Measurements from ENCODE around the gene LETMD1.

Gene LETMD1

DNA sequence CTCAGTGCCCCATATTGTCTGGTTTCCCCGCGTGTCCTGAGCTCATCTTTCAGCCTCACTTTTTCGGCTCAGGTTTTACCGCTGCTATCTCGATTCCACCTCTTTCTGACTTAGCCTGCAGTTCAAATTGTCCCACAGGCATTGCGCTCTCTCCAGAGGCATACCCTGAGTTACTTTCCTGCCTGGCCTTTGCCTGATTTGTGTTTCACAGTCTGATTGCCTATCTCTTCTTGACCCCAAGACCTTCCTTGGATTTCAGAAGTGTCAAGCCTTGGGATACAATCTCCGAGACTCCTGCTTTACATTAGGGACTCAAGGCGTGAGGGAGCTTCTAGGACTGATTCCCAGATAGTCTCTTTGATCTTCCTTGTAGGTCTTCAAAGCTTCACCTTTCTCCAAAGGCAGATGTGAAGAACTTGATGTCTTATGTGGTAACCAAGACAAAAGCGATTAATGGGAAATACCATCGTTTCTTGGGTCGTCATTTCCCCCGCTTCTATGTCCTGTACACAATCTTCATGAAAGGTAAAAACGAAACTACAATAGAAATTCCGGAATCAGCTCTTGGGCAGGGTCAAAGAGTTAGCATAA, 629 bp downstream of the LETMD1 start:
- ATAC-seq, result no peak
- H3K4me1 Mint-ChIP-seq, result peaks cover 37% of the 10 kb centered on the region
- H3K27me3 Mint-ChIP-seq, result peaks cover 2% of the 10 kb centered on the region
- peaks cover 35% of the 10 kb centered on the region for H3K36me3 Mint-ChIP-seq (ENCODE audit: low read depth)
- no peak for DNase-seq
- H3K27ac Mint-ChIP-seq, result peak overlapping the region; percentile 98
- peak overlapping the region; percentile 100 for H3K4me3 Mint-ChIP-seq
- H3K9me3 Mint-ChIP-seq, result no peaks in the 10 kb centered on the region

DNA sequence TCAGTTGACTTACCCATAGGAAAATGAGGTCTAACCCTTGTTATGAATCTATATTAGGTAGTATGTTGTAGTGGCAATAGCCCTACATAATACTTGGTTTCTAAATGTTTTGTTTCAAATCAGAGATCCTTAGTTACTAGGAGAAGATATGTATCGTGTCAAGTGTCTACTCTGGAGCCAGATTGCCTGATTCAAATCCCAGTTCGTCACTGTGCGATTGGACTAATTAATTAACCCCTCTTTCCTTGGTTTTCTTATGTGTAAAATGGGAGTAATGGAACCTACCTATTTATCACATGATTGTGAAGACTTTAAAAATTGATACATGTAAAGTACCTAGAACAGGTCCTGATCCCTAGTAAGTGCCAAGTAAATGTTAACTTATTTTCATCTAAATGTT, 1.4 kb downstream of the LETMD1 start:
- H3K27me3 Mint-ChIP-seq, result peaks cover 2% of the 10 kb centered on the region
- peak overlapping the region; percentile 98 for H3K27ac Mint-ChIP-seq
- peaks cover 37% of the 10 kb centered on the region for H3K4me1 Mint-ChIP-seq
- ATAC-seq, result no peak
- H3K36me3 Mint-ChIP-seq (ENCODE audit: low read depth), result peaks cover 40% of the 10 kb centered on the region
- H3K4me3 Mint-ChIP-seq, result peak overlapping the region; percentile 100
- DNase-seq, result no peak
- no peaks in the 10 kb centered on the region for H3K9me3 Mint-ChIP-seq

DNA sequence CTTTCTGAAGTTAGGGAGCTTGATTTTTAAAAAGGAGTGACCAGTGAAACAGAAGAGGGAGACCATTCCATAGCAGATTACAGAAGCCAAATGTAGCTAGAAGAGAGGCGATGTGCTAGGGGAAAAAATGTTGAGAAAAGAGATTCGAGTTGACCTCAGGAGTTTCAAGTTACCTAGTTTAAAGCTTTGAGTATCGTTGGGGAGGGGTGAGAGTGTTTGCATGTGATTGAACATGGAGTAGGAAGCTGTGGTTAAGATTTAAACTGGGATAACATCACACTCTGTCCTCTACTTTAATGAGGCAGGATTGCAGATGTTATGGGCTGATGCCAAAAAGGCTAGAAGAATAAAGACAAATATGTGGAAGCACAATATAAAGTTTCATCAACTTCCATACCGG, 3.7 kb downstream of the LETMD1 start:
- H3K27ac Mint-ChIP-seq, result peak overlapping the region; percentile 3

DNA sequence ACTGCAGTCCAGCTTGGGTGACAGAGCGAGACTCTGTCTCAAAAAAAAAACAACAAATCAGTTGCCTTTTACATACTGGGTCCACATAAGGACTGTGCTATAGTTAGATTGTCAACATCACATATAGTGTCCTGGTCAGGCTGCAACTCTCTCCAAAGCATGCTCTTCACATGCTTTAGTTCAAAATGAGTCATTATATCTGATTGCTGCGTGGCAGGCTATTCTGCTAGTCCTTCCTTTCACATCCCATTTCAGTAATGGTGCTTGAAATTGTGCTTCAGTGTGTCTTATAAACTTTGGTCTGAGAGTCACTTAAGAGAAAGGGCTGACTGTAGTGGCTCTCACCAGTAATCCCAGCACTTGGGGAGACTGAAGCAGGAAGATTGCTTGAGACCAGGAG, 6.9 kb downstream of the LETMD1 start:
- no peaks in the 10 kb centered on the region for H3K27me3 Mint-ChIP-seq
- peaks cover 53% of the 10 kb centered on the region for H3K36me3 Mint-ChIP-seq (ENCODE audit: low read depth)
- no peak overlapping the region for H3K27ac Mint-ChIP-seq

More for the DNA sequence above, 3.7 kb downstream of the LETMD1 start:
- Mint-ChIP-seq H3K4me1 (peaks cover 35% of the 10 kb centered on the region), H3K4me3 (no peak overlapping the region), H3K9me3 (no peaks in the 10 kb centered on the region), H3K27me3 (peaks cover 2% of the 10 kb centered on the region), H3K36me3 (ENCODE audit: low read depth) (peaks cover 51% of the 10 kb centered on the region)
- ATAC-seq (no peak), DNase-seq (no peak)

DNA sequence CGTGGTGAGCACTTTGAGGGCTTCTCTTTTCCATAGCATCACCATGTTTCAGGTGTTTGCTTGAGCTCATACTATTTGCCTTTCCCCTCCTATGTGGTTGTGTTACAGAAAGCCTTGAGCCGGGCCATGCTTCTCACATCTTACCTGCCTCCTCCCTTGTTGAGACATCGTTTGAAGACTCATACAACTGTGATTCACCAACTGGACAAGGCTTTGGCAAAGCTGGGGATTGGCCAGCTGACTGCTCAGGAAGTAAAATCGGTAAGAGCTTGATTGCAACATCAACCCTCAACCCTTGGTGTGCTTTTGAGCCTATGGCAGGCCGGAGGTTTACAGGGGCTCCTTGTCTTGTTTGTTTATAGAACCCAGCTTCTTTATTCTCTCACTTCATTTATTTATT, 8.1 kb downstream of the LETMD1 start:
- no peaks in the 10 kb centered on the region for H3K27me3 Mint-ChIP-seq
- no peaks in the 10 kb centered on the region for H3K9me3 Mint-ChIP-seq
- no peak overlapping the region for H3K4me3 Mint-ChIP-seq
- H3K27ac Mint-ChIP-seq, result no peak overlapping the region
- H3K4me1 Mint-ChIP-seq, result peaks cover 6% of the 10 kb centered on the region
- peaks cover 56% of the 10 kb centered on the region for H3K36me3 Mint-ChIP-seq (ENCODE audit: low read depth)
- DNase-seq (no peak), ATAC-seq (no peak)

More for the DNA sequence above, 6.9 kb downstream of the LETMD1 start:
- Mint-ChIP-seq H3K4me1 (peaks cover 9% of the 10 kb centered on the region), H3K9me3 (no peaks in the 10 kb centered on the region), H3K4me3 (no peak overlapping the region)
- no peak for ATAC-seq
- no peak for DNase-seq

DNA sequence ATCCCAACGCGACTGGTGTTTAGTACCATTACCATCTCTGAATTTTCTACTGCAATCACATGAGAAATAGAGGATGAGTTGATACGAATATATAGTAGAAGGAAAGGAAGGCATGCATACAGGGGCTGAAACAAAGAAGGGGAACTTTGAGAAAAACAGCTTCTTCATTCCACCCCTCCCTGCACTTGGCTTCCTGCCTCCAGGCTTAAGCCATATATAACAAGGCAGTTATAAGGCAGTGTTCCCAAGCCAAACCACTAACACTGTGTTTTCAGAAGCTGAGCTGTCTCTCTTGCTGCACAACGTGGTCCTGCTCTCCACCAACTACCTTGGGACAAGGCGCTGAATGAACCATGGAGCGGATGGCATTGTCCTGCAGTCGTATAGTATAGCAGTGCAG, 11.0 kb downstream of the LETMD1 start:
- ATAC-seq, result no peak
- Mint-ChIP-seq H3K4me3 (no peak overlapping the region), H3K27me3 (no peaks in the 10 kb centered on the region), H3K9me3 (no peaks in the 10 kb centered on the region), H3K4me1 (no peaks in the 10 kb centered on the region), H3K36me3 (ENCODE audit: low read depth) (peaks cover 42% of the 10 kb centered on the region), H3K27ac (no peak overlapping the region)
- no peak for DNase-seq

DNA sequence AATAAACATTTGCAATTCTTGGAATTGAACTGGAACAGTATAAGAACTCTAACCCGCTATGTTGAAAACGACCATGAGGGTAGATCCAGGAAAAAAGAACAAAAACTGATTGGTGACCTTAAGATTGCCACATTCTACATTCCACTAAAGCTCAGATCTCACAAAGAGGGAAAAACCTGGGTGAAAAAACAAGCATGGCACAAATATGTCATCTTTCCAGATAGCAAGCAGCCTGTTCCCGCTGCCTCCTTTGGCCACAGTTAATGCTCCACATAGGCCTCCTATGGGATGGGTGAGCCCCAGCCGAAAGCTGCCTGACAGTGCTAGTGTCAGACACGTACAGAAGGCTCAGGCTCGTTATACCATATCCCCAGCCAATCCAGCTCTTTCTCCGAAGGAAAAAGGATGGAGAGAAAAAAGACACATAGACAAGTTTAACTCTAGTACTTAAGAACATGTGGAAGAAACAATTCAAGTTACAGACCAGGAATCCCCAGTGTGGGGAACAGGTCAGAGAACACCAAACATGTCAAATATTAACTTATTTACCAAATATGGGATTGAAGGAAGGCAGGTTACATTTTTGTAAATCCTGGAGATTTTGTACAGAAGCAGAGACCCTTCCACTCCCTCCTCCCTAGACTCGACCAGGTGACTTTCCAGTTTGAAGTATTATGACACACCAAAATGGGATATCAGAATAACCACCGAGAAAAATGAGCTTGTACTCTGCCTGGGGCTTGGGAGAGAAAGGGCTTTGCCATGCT, 14.7 kb downstream of the LETMD1 start:
- peaks cover 26% of the 10 kb centered on the region for H3K36me3 Mint-ChIP-seq (ENCODE audit: low read depth)

DNA sequence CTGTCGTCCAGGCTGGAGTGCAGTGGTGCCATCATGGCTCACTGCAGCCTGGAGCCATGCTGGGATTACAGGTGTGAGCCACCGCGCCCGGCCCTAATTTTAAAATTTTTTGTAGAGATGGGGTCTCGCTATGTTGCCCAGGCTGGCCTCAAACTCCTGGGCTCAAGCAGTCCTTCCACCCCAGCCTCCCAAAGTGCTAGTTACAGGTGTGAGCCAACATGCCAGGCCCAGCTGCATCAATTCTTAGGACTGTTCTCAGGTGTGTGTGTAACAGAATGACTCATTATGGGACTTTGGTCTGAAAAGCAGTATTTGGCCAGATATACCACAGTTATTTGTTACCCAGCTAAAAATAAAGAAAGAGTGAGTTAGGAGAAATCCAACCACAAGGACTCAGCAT, 17.4 kb downstream of the LETMD1 start:
- no peak overlapping the region for H3K27ac Mint-ChIP-seq

More for the DNA sequence above, 14.7 kb downstream of the LETMD1 start:
- DNase-seq, result no peak
- Mint-ChIP-seq H3K27ac (no peak overlapping the region), H3K27me3 (no peaks in the 10 kb centered on the region), H3K4me3 (no peak overlapping the region), H3K9me3 (no peaks in the 10 kb centered on the region), H3K4me1 (peaks cover 4% of the 10 kb centered on the region)
- ATAC-seq, result no peak

DNA sequence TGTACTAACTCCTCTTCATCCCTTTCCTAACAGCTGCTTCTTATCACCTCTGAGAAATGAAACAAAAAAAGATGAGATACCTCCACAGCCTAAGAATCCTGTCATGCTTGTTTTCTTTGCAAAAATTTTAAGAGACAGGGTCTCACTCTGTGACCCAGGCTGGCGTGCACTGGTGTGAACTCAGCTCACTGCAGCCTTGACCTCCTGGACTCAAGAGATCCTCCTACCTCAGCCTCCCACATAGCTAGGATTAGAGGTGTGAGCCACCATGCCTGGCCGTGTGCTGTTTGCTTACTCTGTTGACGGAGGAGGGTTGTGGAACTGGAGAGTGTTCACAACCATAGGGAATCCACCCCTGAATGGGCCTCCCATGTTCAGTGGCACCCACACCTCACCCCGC, 19.1 kb downstream of the LETMD1 start:
- H3K27me3 Mint-ChIP-seq, result no peaks in the 10 kb centered on the region
- DNase-seq, result no peak
- H3K4me1 Mint-ChIP-seq, result peaks cover 6% of the 10 kb centered on the region
- no peaks in the 10 kb centered on the region for H3K9me3 Mint-ChIP-seq
- H3K27ac Mint-ChIP-seq, result no peak overlapping the region
- H3K4me3 Mint-ChIP-seq, result no peak overlapping the region
- no peak for ATAC-seq
- H3K36me3 Mint-ChIP-seq (ENCODE audit: low read depth), result peaks cover 11% of the 10 kb centered on the region

More for the DNA sequence above, 17.4 kb downstream of the LETMD1 start:
- Mint-ChIP-seq H3K4me3 (no peak overlapping the region), H3K27me3 (no peaks in the 10 kb centered on the region), H3K36me3 (ENCODE audit: low read depth) (peaks cover 9% of the 10 kb centered on the region), H3K4me1 (peaks cover 6% of the 10 kb centered on the region), H3K9me3 (no peaks in the 10 kb centered on the region)
- no peak for DNase-seq
- ATAC-seq, result no peak

DNA sequence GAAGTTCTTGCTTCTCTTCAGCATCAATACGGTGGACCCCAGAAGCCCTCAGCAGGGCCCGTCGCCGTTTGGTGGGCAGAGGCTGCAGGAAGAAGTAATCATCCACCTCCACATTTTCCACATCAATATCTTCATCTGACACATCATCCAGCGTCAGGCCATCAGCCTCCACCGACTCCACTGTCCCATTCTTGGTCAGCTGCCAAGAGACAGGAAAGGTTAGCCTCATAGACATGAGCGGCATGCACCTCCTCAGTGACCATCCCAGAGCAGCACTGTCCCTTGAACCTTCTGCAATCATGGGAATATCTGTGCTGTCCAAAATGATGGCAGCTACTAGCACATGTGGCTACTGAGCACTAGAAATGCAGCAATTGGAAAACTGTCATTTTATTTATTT, 19.6 kb downstream of the LETMD1 start:
- peaks cover 11% of the 10 kb centered on the region for H3K36me3 Mint-ChIP-seq (ENCODE audit: low read depth)
- no peaks in the 10 kb centered on the region for H3K9me3 Mint-ChIP-seq
- no peaks in the 10 kb centered on the region for H3K27me3 Mint-ChIP-seq
- ATAC-seq (no peak), DNase-seq (no peak)
- peaks cover 6% of the 10 kb centered on the region for H3K4me1 Mint-ChIP-seq
- no peak overlapping the region for H3K4me3 Mint-ChIP-seq
- H3K27ac Mint-ChIP-seq, result no peak overlapping the region

DNA sequence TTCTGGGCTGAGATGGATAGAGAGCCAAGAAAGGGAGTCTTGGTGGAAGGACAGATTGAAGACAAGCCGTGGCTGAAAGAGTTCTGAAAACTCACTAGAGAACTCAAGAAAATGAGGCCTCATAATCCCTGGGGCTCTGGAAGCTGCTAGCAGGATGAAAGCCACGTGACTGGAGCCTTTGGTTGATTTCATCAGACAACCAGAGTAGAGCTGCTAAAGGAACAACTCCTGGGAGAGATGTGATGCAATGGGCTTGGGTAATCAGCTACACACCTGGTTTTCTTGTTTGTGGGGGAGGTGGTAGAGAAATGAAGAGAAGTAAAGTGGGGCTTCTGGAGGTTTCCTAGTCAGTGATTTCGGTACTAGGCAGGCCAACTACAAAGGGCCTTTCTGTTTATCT, 21.9 kb downstream of the LETMD1 start:
- Mint-ChIP-seq H3K36me3 (ENCODE audit: low read depth) (peaks cover 19% of the 10 kb centered on the region), H3K27ac (peak overlapping the region; percentile 31), H3K4me1 (peaks cover 6% of the 10 kb centered on the region), H3K27me3 (no peaks in the 10 kb centered on the region), H3K9me3 (no peaks in the 10 kb centered on the region), H3K4me3 (no peak overlapping the region)
- no peak for ATAC-seq
- no peak for DNase-seq

DNA sequence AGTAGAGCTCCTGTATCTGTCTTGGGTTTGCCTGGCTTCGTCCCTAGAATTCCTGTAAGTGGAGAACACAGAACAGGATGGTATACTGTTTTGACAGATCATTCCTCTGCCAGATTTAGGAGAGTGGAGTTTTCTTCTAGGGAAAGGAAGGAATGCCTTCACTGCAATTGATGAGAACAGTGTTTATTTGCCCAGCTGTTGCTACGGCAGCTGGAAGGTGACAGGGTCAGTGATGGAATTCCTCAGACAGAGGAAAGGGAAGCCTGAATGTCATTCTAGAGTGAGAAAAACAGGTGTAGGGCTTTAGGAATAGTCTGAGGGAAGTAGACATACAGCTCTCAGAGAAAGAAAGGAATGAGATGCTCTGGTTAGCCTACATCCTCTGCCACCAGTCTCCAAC, 23.5 kb downstream of the LETMD1 start:
- H3K9me3 Mint-ChIP-seq, result no peaks in the 10 kb centered on the region
- no peak overlapping the region for H3K4me3 Mint-ChIP-seq
- peaks cover 16% of the 10 kb centered on the region for H3K36me3 Mint-ChIP-seq (ENCODE audit: low read depth)
- H3K27me3 Mint-ChIP-seq, result no peaks in the 10 kb centered on the region
- no peak for ATAC-seq
- peaks cover 15% of the 10 kb centered on the region for H3K4me1 Mint-ChIP-seq
- no peak for DNase-seq
- H3K27ac Mint-ChIP-seq, result no peak overlapping the region

DNA sequence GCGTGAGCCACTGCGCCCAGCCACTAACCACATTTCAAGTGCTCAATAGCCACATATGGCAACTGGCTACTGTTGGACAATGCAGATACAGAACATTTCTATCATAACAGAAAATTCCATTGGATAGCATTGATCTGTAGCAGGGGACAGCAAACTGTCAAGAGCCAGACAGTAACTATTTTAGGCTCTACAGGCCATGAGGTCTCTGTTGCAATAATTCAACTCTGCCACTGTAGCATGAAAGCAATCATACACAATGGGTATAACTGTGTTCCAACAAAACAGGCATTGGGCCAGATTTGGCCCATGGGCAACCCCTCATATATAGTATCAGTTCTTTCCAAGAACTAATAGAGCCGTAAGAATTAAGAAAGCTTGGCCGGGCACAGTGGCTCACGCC, 27.3 kb downstream of the LETMD1 start:
- ATAC-seq (no peak), DNase-seq (no peak)
- Mint-ChIP-seq H3K4me1 (peaks cover 12% of the 10 kb centered on the region), H3K9me3 (no peaks in the 10 kb centered on the region), H3K27me3 (no peaks in the 10 kb centered on the region), H3K36me3 (ENCODE audit: low read depth) (peaks cover 17% of the 10 kb centered on the region), H3K27ac (no peak overlapping the region), H3K4me3 (no peak overlapping the region)

DNA sequence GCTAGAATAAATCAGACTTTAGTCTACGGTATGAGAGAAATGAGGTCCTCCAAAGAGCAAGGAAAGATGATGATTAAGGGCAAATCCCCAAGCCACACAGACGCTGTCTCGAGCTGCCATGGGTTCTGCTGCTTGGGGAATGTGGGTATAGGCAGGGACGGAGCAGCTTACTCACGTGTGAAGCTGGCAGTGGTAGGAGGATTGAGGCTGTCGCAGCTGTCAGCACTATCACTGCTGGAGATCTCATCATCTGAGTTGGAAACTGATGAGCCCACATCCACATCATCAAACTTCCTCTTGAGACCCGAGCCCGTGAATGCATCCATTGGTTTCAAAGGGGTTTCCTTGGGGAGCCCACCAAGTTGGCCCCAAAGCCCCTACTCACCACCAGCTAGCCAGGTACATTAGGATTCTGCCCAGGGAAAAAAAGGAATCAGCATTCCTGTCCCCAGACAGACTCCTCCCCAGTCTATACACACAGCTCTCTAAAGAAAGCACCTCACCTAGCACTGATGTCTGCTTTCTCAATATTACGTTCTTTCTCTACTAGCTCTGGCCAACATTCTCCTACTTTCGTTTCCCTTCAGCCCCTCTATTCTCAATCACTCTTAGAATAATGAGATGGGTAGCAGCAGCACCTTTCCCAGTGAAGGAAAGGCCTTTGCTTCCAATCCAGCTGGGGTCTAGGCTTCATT, 28.3 kb downstream of the LETMD1 start:
- Mint-ChIP-seq H3K4me3 (no peak overlapping the region), H3K36me3 (ENCODE audit: low read depth) (peaks cover 17% of the 10 kb centered on the region), H3K27ac (peak overlapping the region; percentile 39), H3K27me3 (no peaks in the 10 kb centered on the region), H3K4me1 (peaks cover 15% of the 10 kb centered on the region), H3K9me3 (no peaks in the 10 kb centered on the region)
- peak; percentile 7 for DNase-seq
- peak; percentile 81 for ATAC-seq

DNA sequence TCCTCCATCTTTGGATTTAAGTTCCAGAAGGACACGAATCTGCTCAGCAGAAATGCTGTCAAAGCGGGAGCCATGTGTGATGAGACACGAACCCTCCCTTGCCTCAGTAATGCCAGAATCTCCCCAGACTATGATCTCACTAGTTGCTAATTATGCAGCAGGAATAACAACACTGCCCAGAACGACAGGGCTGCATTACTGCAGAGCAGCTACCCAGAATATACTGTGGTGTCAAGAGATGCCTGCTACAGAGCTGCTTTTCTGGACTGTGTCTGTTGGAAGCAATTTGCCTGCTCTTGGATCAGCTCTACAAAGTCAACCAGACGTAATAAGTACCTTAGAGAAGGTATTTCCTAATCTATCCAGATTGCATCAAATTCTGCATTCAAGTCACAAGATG, 29.8 kb downstream of the LETMD1 start:
- H3K4me3 Mint-ChIP-seq, result no peak overlapping the region
- H3K27me3 Mint-ChIP-seq, result no peaks in the 10 kb centered on the region
- H3K36me3 Mint-ChIP-seq (ENCODE audit: low read depth), result peaks cover 12% of the 10 kb centered on the region
- no peak overlapping the region for H3K27ac Mint-ChIP-seq
- ATAC-seq (no peak), DNase-seq (no peak)
- H3K9me3 Mint-ChIP-seq, result no peaks in the 10 kb centered on the region
- H3K4me1 Mint-ChIP-seq, result peaks cover 30% of the 10 kb centered on the region

All from activated naive CD8-positive, alpha-beta T cell treated with anti-CD3 and anti-CD28 coated beads, Interleukin-2, amount 50 U/mL, for 24 hours (primary cell).